AG04450 (cell line): Measurements from ENCODE around the gene YRDC. TPM values are rescaled to one million over a fixed set of nuclear protein-coding genes. Genes with fewer than 3 reads are reported as not detected.
A peak's percentile ranks its signal among the peaks of the same experiment; 100 is the strongest.

ENCODE experiments used
- CTCF ChIA-PET: fragments of 300-600, 350-600 bp; formaldehyde crosslinking; extraction: SDS; loops from one replicate; lab custom pipeline; 2022; ENCODE audit warnings: antibody characterized with exemption, inconsistent platforms; lab: Charles Lee
- POLR2A ChIA-PET: fragments of 350-600 bp; formaldehyde crosslinking; extraction: SDS; loops from one replicate; lab custom pipeline; 2021; ENCODE audit warnings: antibody characterized with exemption, inconsistent platforms; lab: Yijun Ruan, JAX
- DNase-seq: peaks from one replicate; pipeline ENCODE4 v3.0.0-alpha.2; 2011; ENCODE audit warnings: low read depth, low spot score
- H3K27ac ChIP-seq: one replicate; pipeline ENCODE4 v1.5.1; 2012; ENCODE audit warnings: low read depth, low read length, control low read depth
- H3K27me3 ChIP-seq: one replicate; pipeline ENCODE4 v1.6.0; 2012; ENCODE audit warnings: low read length; ENCODE audit not compliant: control insufficient read depth, insufficient read depth
- H3K4me3 ChIP-seq: 2 replicates; pipeline ENCODE4 v1.5.1; 2011; ENCODE audit warnings: mild to moderate bottlenecking, low read depth, low read length, control low read depth
- H3K9me3 ChIP-seq: 2 replicates; pipeline ENCODE4 v1.5.1; 2012; ENCODE audit warnings: low read length; ENCODE audit not compliant: control insufficient read depth, insufficient read depth
- CTCF ChIP-seq: IDR thresholded peaks from 2 replicates; pipeline ENCODE4 v1.5.1; 2011; ENCODE audit warnings: low read depth, low read length, control low read depth, inconsistent platforms
- polyA plus RNA-seq: library from polyadenylated mRNA; depleted of rRNA; stranded (reverse); fragments of >200 nt; gene quantifications from 2 replicates; pipeline ENCODE4 v1.2.3, GENCODE V29; 2011

The YRDC gene
- polyA plus RNA-seq, 1 experiment, result 15.2 TPM

DNA sequence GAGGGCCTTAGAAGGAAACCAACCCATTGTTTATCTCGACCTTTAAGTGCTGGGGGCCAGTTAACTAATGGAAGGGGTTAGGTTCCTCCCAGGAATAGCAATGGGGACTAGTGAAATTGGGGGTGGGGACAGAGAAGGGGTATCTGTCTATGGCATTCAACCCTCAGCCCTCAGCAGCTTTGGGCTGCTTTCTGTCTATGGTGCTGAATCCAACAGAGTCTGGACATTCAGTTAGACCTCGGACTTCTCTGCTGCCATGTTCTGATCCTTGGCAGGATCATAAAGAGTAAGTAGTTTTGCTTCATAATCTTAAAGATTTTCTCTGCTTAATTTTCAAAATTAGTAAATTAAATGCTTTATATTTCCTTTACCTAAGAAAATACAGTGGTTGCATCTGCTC is 40.5 kb downstream of the YRDC start:
- no peak overlapping the region for H3K27ac ChIP-seq
- no peak overlapping the region for H3K4me3 ChIP-seq
- ChIA-PET POLR2A (no interaction called here), CTCF (no interaction called here)
- DNase-seq, result no peak
- peaks cover 10% of the 10 kb centered on the region for H3K9me3 ChIP-seq
- TF ChIP-seq CTCF, result no peak
- H3K27me3 ChIP-seq, result peaks cover 36% of the 10 kb centered on the region

- no peak for DNase-seq
- ChIA-PET CTCF (no interaction called here), POLR2A (interaction anchor here (0.6 kb wide), 1 partner anchor 16 kb away, joined by 5 read pairs; no protein-coding TSS in a partner anchor)
- peaks cover 10% of the 10 kb centered on the region for H3K9me3 ChIP-seq
- peaks cover 36% of the 10 kb centered on the region for H3K27me3 ChIP-seq
- no peak overlapping the region for H3K4me3 ChIP-seq
- no peak for TF ChIP-seq CTCF
- no peak overlapping the region for H3K27ac ChIP-seq
Measured at GRCh38 chr1:37765916-37766664, 41.9 kb downstream of the YRDC start.

DNA sequence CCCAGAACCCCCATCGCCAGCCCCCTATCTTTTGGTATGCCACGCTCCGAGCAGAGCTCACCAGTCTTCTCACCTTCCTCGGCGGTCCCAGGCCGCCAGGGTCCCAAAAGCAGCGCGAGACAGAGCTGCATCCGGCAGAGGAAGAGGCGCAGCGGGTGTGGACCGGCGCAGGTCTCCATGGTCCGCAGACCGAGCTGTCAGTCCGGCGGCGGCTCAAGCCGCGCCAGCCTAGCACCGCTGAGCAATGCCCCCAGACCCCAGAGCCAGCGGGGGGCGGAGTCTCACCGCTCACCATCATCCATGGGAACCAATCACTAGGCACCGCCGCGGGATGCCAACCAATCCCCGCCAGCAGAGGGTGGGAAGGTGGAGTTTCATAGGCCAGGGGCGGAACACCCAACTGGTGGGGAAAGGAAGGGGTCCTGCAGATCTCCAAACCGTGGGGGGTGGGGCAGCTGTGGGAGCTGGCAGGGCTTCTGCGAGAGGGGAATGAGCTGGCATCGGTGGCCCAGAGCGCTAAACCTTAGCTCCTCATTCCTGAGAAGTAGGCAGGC is 43.0 kb downstream of the YRDC start, which contains the start of gene EPHA10:
Gene EPHA10, minus strand, starts transcription at position 233 of the 554 bp plus-strand sequence. Its CDS starts 54 bp downstream, at position 179.
- no peak within 1 kb of the TSS for H3K4me3 ChIP-seq
- H3K27me3 ChIP-seq, result peaks cover 36% of the 10 kb centered on the region
- no peak for TF ChIP-seq CTCF

GRCh38 chr1:37764414-37764825 is 43.6 kb downstream of the YRDC start:
- no peak overlapping the region for H3K27ac ChIP-seq
- ChIA-PET POLR2A (no interaction called here), CTCF (interaction anchor here (0.6 to 1.2 kb wide), 2 partner anchors 9 to 422 kb away, joined by 3 to 4 read pairs; no protein-coding TSS in a partner anchor)
- H3K4me3 ChIP-seq, result no peak overlapping the region
- H3K9me3 ChIP-seq, result peaks cover 10% of the 10 kb centered on the region
- peak; percentile 6 for DNase-seq
- H3K27me3 ChIP-seq, result peaks cover 33% of the 10 kb centered on the region
- TF ChIP-seq CTCF, result no peak

More for the DNA sequence above, 43.0 kb downstream of the YRDC start, which contains the start of gene EPHA10:
- Histone ChIP-seq H3K27ac (no peak within 1 kb of the TSS), H3K9me3 (peaks cover 10% of the 10 kb centered on the region)
- DNase-seq, result no peak
- CTCF ChIA-PET, result interaction anchor here (0.6 kb wide), 1 partner anchor 421 kb away, joined by 4 read pairs; no protein-coding TSS in a partner anchor
- POLR2A ChIA-PET, result no interaction called here
